Mesendoderm (in vitro differentiated cells): ENCODE measurements around the gene SFRP2.

Experiments
- DNase-seq: peaks from one replicate; pipeline ENCODE4 v3.0.0; 2013
- H2AK5ac ChIP-seq: 2 replicates; pipeline ENCODE4 v1.6.1; 2013; ENCODE audit warnings: low read length, inconsistent platforms
- H2BK120ac ChIP-seq: 2 replicates; pipeline ENCODE4 v1.6.1; 2013; ENCODE audit warnings: low read depth, mild to moderate bottlenecking, low read length, moderate library complexity, mixed read lengths
- H2BK15ac ChIP-seq: replicated peaks from 2 replicates; pipeline ENCODE4 v1.6.1; 2013; ENCODE audit warnings: low read depth, mild to moderate bottlenecking, moderate library complexity
- H2BK5ac ChIP-seq: 2 replicates; pipeline ENCODE4 v1.6.1; 2013; ENCODE audit warnings: low read length, inconsistent platforms
- H3K18ac ChIP-seq: 2 replicates; pipeline ENCODE4 v1.6.1; 2013; ENCODE audit warnings: mild to moderate bottlenecking, low read length, mixed read lengths
- H3K23ac ChIP-seq: one replicate; pipeline ENCODE4 v1.6.1; 2013; ENCODE audit warnings: low read length
- H3K27ac ChIP-seq: 2 replicates; pipeline ENCODE4 v1.5.1; 2013; ENCODE audit warnings: low read depth, mild to moderate bottlenecking, inconsistent platforms, low read length, moderate library complexity
- H3K27me3 ChIP-seq: 2 replicates; pipeline ENCODE4 v1.6.1; 2013; ENCODE audit warnings: low read length, control low read depth, mild to moderate bottlenecking, inconsistent platforms; ENCODE audit not compliant: insufficient read depth, poor library complexity
- H3K36me3 ChIP-seq: 2 replicates; pipeline ENCODE4 v1.6.1; 2013; ENCODE audit warnings: low read length, inconsistent platforms; ENCODE audit not compliant: control insufficient read depth, insufficient read depth
- H3K4ac ChIP-seq: one replicate; pipeline ENCODE4 v1.6.1; 2013; ENCODE audit warnings: low read depth, mild to moderate bottlenecking, low read length, moderate library complexity
- H3K4me1 ChIP-seq: 2 replicates; pipeline ENCODE4 v1.6.1; 2013; ENCODE audit warnings: low read depth, low read length, inconsistent platforms; ENCODE audit not compliant: control insufficient read depth
- H3K4me2 ChIP-seq: 2 replicates; pipeline ENCODE4 v1.6.1; 2013; ENCODE audit warnings: low read length
- H3K4me3 ChIP-seq: 2 replicates; pipeline ENCODE4 v1.5.1; 2013; ENCODE audit warnings: mild to moderate bottlenecking, low read length
- H3K56ac ChIP-seq: one replicate; pipeline ENCODE4 v1.6.1; 2013; ENCODE audit warnings: low read length
- H3K79me1 ChIP-seq: 2 replicates; pipeline ENCODE4 v1.6.1; 2013; ENCODE audit warnings: low read length, inconsistent platforms
- H3K79me2 ChIP-seq: 2 replicates; pipeline ENCODE4 v1.6.1; 2013; ENCODE audit warnings: mild to moderate bottlenecking, low read length; ENCODE audit not compliant: control insufficient read depth, insufficient read depth
- H3K9ac ChIP-seq: 2 replicates; pipeline ENCODE4 v1.6.1; 2013; ENCODE audit warnings: low read length, inconsistent platforms
- H4K5ac ChIP-seq: one replicate; pipeline ENCODE4 v1.6.1; 2013; ENCODE audit warnings: low read length
- H4K8ac ChIP-seq: one replicate; pipeline ENCODE4 v1.6.1; 2013; ENCODE audit warnings: low read depth, mild to moderate bottlenecking, control low read depth, low read length, moderate library complexity
- WGBS: extraction: QIAGEN DNeasy Blood & Tissue Kit; methylation state at CpG from one replicate; pipeline ENCODE4 v1.1.7; 2013; ENCODE audit warnings: low lambda C conversion rate, missing lambda C conversion rate; ENCODE audit not compliant: insufficient coverage; ENCODE audit errors: extremely low coverage; 5-methylcytosine and 5-hydroxymethylcytosine counted together

SFRP2 gene

GRCh38 chr4:153777421-153777820, 11.5 kb downstream of the SFRP2 start:
- no peak overlapping the region for H3K18ac ChIP-seq

GRCh38 chr4:153776601-153777000, 12.3 kb downstream of the SFRP2 start:
- Histone ChIP-seq H3K18ac (no peak overlapping the region), H2AK5ac (no peak overlapping the region), H3K23ac (no peak overlapping the region), H4K5ac (no peak overlapping the region), H3K4me2 (no peak overlapping the region), H3K9ac (no peak overlapping the region), H3K79me2 (no peaks in the 10 kb centered on the region), H3K56ac (no peak overlapping the region), H3K36me3 (no peaks in the 10 kb centered on the region), H4K8ac (no peak overlapping the region), H3K4me1 (no peaks in the 10 kb centered on the region), H2BK120ac (no peak overlapping the region), H3K4me3 (no peak overlapping the region), H3K4ac (no peak overlapping the region), H3K27ac (no peak overlapping the region), H2BK15ac (no peak overlapping the region), H3K79me1 (no peaks in the 10 kb centered on the region), H2BK5ac (no peak overlapping the region), H3K27me3 (no peaks in the 10 kb centered on the region)
- no peak for DNase-seq
- WGBS, result no CpG with 5 or more reads among the region's 3 CpGs

More at GRCh38 chr4:153777421-153777820, 11.5 kb downstream of the SFRP2 start:
- Histone ChIP-seq H2AK5ac (no peak overlapping the region), H3K4me1 (no peaks in the 10 kb centered on the region), H3K9ac (no peak overlapping the region), H3K4ac (no peak overlapping the region), H3K23ac (no peak overlapping the region), H3K4me2 (no peak overlapping the region), H3K56ac (no peak overlapping the region), H2BK120ac (no peak overlapping the region), H3K79me2 (no peaks in the 10 kb centered on the region), H3K4me3 (no peak overlapping the region), H3K79me1 (no peaks in the 10 kb centered on the region), H2BK15ac (no peak overlapping the region), H3K27ac (no peak overlapping the region), H2BK5ac (no peak overlapping the region), H3K27me3 (no peaks in the 10 kb centered on the region), H3K36me3 (no peaks in the 10 kb centered on the region), H4K8ac (no peak overlapping the region), H4K5ac (no peak overlapping the region)
- no peak for DNase-seq

GRCh38 chr4:153773236-153773690, 15.6 kb downstream of the SFRP2 start:
- no peak overlapping the region for H3K4me3 ChIP-seq
- no peak overlapping the region for H4K5ac ChIP-seq
- no peak overlapping the region for H3K18ac ChIP-seq
- no peak overlapping the region for H3K27ac ChIP-seq
- no peaks in the 10 kb centered on the region for H3K36me3 ChIP-seq
- H2BK5ac ChIP-seq, result no peak overlapping the region
- H2AK5ac ChIP-seq, result no peak overlapping the region
- H2BK15ac ChIP-seq, result no peak overlapping the region
- H3K79me1 ChIP-seq, result no peaks in the 10 kb centered on the region
- H3K4ac ChIP-seq, result no peak overlapping the region
- H2BK120ac ChIP-seq, result no peak overlapping the region
- H3K4me1 ChIP-seq, result no peaks in the 10 kb centered on the region
- H3K27me3 ChIP-seq, result no peaks in the 10 kb centered on the region
- H3K56ac ChIP-seq, result no peak overlapping the region
- no peak overlapping the region for H3K23ac ChIP-seq
- no peak overlapping the region for H3K9ac ChIP-seq
- H3K79me2 ChIP-seq, result no peaks in the 10 kb centered on the region
- whole genome bisulfite sequencing, result no CpG with 5 or more reads among the region's 2 CpGs
- H3K4me2 ChIP-seq, result no peak overlapping the region
- peak; percentile 93 for DNase-seq
- H4K8ac ChIP-seq, result no peak overlapping the region

- Histone ChIP-seq H3K18ac (no peak overlapping the region), H3K79me1 (no peaks in the 10 kb centered on the region), H4K8ac (no peak overlapping the region), H3K36me3 (no peaks in the 10 kb centered on the region), H3K4me1 (no peaks in the 10 kb centered on the region), H2BK15ac (no peak overlapping the region), H2AK5ac (no peak overlapping the region), H3K4me2 (no peak overlapping the region), H3K27me3 (no peaks in the 10 kb centered on the region), H3K27ac (no peak overlapping the region), H4K5ac (no peak overlapping the region), H3K4ac (no peak overlapping the region), H3K56ac (no peak overlapping the region), H3K23ac (no peak overlapping the region), H3K4me3 (no peak overlapping the region), H2BK120ac (no peak overlapping the region), H2BK5ac (no peak overlapping the region), H3K79me2 (no peaks in the 10 kb centered on the region), H3K9ac (no peak overlapping the region)
- no peak for DNase-seq
Measured at GRCh38 chr4:153771046-153771445, 17.8 kb downstream of the SFRP2 start.

- Histone ChIP-seq H3K4me1 (peaks cover 2% of the 10 kb centered on the region), H3K79me1 (no peaks in the 10 kb centered on the region), H3K27ac (no peak overlapping the region), H3K27me3 (no peaks in the 10 kb centered on the region), H4K8ac (no peak overlapping the region), H3K23ac (no peak overlapping the region), H3K4me3 (no peak overlapping the region), H3K4ac (no peak overlapping the region), H4K5ac (no peak overlapping the region), H3K4me2 (no peak overlapping the region), H2BK5ac (no peak overlapping the region), H3K79me2 (no peaks in the 10 kb centered on the region), H3K9ac (no peak overlapping the region), H2BK120ac (no peak overlapping the region), H3K56ac (no peak overlapping the region), H3K36me3 (no peaks in the 10 kb centered on the region), H2BK15ac (no peak overlapping the region), H3K18ac (no peak overlapping the region), H2AK5ac (no peak overlapping the region)
- DNase-seq, result no peak
- WGBS, result no CpG with 5 or more reads among the region's 6 CpGs
Measured at GRCh38 chr4:153766758-153767157, 22.1 kb downstream of the SFRP2 start.

GRCh38 chr4:153765894-153766293, 23.0 kb downstream of the SFRP2 start:
- H3K56ac ChIP-seq, result no peak overlapping the region
- no peak overlapping the region for H2BK15ac ChIP-seq
- H3K4ac ChIP-seq, result no peak overlapping the region
- DNase-seq, result no peak
- H3K4me2 ChIP-seq, result no peak overlapping the region
- H2BK5ac ChIP-seq, result no peak overlapping the region
- H3K36me3 ChIP-seq, result no peaks in the 10 kb centered on the region
- H3K4me3 ChIP-seq, result no peak overlapping the region
- no CpG with 5 or more reads among the region's 8 CpGs for WGBS
- H3K27ac ChIP-seq, result no peak overlapping the region
- H4K5ac ChIP-seq, result no peak overlapping the region
- H3K18ac ChIP-seq, result no peak overlapping the region
- peaks cover 2% of the 10 kb centered on the region for H3K4me1 ChIP-seq
- no peak overlapping the region for H2AK5ac ChIP-seq
- no peaks in the 10 kb centered on the region for H3K27me3 ChIP-seq
- H3K79me1 ChIP-seq, result no peaks in the 10 kb centered on the region
- no peak overlapping the region for H2BK120ac ChIP-seq
- H3K9ac ChIP-seq, result no peak overlapping the region
- no peak overlapping the region for H3K23ac ChIP-seq
- H4K8ac ChIP-seq, result no peak overlapping the region
- no peaks in the 10 kb centered on the region for H3K79me2 ChIP-seq
